ENCODE results near the gene PRKG1.

PRKG1 gene

GRCh38 chr10:51074238-51075028, at the start of gene PRKG1:
TSS of gene PRKG1 (plus strand) at chr10:51074487.
- DNase-seq = peak; percentile 80

DNA sequence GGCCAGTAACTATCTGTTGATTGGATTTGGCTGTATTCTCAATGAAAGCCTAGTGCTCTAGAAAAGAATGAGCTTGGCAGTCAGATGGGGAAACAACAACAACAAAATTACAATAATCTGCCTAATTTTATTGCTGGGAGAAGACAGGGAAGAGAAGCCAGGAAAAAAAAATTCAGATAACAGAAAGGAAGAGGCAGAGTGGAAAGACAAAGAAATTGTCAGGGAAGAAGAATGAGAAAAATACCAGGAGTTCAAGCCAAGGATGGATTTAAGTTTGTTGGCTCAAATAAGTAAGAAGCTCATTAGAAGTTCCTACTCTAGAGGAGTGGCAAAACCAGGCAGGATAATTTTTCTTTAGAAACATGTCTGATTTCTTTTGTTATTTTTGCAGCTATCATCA, 45.9 kb upstream of the PRKG1 start:
- DNase-seq = no peak

DNA sequence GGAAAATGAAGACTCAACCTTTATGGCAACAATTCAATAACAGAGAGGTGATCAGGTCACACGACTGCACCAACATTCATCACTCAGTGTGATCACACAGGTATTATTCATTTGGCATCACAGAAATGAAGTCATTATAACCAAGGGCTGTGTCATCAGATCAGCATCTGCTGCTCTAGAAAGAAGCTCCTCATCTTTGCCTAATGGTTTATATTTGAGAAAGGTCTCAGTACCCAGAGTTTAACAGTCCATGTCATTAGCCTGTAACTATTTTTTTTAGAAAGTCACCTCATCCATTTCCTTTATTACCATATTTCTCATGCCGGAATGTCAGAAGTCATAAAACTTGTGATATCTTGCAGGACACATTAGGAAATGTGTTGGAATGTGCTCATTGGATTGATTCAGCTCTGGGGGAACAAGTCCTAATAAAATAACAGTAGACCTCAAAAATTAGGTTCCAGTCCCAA, 45.1 kb upstream of the PRKG1 start:
- no peak for DNase-seq

DNA sequence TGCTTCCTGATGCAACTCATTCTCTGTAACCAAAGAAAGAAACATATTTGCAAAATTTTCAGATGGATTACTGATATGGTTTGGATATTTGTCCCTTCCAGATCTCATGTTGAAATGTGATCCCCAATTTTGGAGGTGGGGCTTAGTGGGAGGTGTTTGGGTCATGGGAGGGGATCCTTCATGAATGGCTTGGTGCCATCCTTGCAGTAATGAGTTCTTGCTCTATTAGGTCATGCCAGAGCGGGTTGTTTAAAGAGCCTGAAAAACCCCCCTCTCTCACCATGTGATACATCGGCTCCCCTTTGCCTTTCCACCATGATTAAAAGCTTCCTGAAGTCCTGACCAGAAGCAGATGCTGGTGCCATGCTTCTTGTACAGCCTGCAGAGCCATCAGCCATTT, 43.8 kb upstream of the PRKG1 start:
- DNase-seq = no peak

GRCh38 chr10:51031950-51032349, 42.3 kb upstream of the PRKG1 start:
- DNase-seq = peak; percentile 23

DNA sequence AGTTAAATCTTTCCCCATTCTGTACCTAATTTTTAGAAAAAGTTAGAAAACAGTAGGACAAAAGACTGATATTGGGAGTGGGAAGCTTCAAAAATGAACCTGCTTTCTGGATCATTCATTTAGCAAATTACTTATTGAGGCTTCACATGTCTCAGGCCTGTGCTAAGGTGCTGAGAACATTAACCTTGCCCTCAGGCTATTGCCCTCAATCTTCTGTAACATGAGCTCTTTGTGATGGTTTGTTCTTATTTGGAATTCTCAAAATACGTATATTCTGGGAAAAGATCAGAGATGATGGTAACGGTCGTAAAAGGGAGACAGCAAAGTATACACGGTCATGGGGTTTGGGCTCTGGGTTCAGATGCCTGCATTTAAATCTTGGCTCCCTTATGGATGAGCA, 39.5 kb upstream of the PRKG1 start:
- DNase-seq = no peak

DNA sequence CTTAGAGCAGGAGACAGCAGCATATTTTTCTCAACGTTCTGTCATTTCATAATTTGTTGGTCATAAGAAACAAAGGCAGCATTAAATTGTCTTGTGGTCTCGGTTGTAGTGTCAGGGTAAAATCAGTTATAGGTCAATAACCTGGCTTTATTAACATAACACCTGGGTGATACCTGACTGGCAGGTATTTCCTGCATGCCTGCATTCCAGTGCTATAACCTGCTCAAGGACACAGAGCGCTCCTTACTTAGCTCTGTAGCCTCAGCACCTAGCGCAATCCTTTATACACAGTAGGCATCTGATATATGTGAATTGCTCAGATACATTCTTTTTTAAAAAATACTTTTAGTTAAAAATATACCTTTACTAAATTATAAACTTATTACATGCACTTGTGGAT, 38.9 kb upstream of the PRKG1 start:
- DNase-seq = no peak

GRCh38 chr10:51045871-51046270, 28.4 kb upstream of the PRKG1 start:
- no peak for DNase-seq

DNA sequence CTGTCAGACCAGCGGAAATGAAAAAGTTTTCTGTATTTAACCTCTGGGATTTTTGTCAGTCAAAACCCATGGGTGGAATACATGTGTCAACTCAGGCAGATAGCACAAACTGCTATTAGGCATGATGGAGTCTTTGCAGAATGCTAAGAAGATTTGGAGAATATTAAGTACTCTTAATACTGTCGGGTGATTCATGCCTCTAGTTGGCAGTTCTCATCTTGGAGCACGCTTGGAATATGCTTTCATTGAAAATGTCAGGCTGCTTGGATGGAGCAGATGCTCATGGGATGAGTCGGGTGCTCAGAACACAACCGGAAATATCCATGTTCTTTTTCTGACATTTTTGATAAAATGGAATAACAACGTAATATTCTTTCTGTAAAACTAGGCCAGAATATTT, 27.6 kb upstream of the PRKG1 start:
- DNase-seq = no peak

DNA sequence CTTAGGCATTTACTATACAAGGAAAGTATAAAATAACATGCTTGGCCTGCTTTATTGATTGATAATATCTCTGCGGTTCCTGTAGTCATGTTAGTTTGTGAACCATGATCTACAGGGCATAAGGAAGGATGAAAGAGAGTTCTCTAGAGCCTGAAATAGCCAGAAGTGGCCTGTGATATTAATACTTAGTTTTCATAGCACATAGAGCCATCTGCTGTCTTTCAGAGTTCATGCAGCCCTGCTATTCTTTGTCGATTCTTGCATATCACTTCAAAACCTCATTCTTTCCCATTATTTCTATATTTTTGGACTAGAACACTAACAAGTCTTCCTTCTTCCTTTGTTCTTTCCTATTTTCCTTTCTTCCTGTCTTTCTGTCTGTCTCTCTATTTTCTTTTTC, 26.4 kb upstream of the PRKG1 start:
- DNase-seq = peak; percentile 11

- no peak for DNase-seq
Observed at GRCh38 chr10:51048792-51049191, 25.5 kb upstream of the PRKG1 start.

DNA sequence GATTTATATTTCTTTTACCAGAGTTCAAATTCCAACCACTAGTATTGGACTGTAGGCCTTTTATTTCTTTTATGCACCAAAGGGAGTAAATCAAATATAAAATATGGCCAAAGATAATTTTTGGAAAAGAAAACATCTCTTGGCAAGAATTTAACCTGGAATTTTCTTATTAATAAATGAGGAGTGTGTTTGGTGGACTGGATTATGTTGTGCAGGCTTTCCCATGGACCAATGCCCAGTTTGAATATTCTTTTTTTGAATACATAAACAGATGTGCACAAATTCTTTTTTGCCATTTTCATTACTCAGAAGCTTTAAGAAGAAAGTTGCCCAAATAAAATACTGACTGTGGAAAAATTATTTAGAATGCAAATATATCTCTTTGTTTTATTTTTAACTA, 22.1 kb upstream of the PRKG1 start:
- no peak for DNase-seq

DNA sequence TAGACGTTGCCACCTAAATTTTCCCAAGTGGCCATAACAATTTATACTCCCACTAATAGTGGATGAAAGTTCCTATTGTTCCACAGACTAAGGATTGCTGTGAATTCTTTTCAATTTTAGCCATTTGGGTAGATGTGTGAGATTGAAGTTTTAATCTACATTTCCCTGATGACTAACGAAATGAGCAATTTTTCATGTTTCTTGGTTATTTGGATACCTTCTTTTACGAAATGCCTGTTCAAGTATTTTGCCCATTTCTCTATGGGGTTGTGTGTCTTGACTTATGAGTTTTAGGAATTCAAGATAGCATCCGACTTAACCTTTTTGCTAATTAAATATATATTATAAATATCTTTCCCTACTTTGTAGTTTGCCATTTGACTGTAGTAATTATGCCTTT, 16.4 kb upstream of the PRKG1 start:
- no peak for DNase-seq

DNA sequence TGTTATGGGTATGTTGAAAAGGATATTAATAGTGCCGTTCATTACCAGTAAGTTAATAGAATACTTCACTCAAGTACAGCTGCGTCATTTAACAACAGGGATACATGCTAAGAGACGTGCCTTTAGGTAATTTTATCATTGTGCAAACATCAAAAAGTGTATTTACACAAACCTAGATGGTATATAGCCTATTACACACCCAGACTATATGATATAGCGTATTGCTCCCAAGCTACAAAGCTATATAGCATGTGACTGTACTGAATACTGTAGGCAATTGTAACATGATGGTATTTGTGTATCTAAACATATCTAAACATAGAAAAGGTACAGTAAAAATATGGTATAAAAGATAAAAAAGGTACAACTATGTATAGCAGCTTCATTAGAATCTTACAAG, 11.1 kb upstream of the PRKG1 start:
- no peak for DNase-seq

DNA sequence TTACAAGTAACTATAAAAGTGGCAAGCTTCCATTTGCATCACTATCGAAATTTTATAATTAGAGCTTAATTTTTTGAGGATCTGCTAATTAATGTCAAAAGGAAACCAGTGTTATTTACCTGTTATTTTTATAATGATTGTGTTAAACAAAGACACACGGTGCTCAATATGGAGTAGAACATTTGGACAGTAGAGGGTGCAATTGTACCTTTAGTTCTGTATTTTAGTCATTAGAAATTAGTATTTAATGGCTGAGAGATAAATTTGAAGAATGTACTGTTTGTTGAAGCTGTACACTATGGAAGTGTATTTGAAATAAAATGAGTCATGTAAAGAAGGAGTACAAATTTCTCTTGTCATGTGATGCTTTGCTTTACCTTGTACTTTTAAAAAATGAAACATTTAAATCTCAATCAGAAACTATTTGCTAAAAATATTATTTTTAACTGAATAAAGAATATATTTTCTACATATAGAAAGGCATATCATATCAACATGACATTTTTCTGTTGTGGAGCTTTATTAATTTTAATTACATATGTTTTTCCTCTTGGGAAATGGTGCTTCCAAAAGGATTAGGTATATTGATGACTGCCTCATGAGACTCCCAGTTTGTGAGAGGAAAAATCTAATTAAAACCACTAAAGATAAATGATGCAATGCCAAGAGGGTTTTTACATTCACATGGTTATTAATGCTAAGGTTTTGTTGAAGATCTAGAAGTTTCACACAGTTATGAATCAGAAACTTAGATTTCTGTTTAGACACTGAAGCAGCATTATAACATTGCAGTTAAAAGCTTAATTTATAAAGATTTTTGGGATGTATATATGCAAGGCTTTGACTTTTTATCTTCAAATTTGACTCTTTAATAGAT, 10.4 kb upstream of the PRKG1 start:
- peak; percentile 67 for DNase-seq

DNA sequence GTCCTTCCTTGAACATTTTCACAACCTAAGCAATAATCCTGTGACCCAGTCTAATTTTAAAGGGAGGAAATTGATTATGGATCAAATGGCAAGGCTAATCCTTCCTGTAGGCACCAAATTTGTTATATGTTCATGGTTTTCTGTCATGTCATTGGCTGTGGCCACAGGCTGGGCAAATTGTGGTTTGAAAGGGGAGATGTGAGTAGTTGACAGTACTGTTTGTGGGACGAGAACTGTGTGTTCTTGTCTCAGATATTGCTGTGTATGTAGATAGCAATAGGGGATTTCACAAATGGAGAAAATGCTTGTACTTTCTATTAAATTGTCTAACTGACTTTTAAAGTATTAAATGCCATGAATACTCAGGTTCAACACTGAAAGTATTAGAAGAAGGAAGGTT, 8.1 kb upstream of the PRKG1 start:
- DNase-seq = no peak

- no peak for DNase-seq
Observed at GRCh38 chr10:51072210-51072609, 2.1 kb upstream of the PRKG1 start.

DNA sequence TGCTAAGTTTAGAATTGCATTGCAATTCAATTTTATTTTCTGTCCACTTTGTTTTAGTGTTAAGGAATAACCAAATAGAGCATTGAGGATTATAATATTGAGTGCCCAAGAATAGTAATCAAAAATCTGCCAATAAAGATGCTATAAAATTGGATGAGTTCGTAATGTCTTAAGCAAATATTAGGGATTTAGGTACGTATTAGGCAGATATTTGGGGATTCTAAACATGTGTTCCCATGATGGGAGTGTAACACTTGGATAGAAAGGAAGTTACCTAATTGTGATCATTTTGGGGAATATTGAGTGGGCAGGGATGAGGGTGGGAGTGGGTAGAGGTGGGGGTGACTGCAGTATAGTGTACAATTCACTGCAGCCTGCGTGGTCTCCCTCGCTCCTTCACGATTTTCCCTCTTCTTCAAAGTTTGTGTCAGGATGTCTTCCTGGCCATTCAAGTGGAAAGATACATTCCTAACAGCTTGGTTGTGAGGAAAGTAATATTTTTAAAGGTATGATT, 1.3 kb upstream of the PRKG1 start:
- no peak for DNase-seq

- peak; percentile 67 for DNase-seq
Observed at GRCh38 chr10:51073453-51074237, 642 bp upstream of the PRKG1 start.

DNA sequence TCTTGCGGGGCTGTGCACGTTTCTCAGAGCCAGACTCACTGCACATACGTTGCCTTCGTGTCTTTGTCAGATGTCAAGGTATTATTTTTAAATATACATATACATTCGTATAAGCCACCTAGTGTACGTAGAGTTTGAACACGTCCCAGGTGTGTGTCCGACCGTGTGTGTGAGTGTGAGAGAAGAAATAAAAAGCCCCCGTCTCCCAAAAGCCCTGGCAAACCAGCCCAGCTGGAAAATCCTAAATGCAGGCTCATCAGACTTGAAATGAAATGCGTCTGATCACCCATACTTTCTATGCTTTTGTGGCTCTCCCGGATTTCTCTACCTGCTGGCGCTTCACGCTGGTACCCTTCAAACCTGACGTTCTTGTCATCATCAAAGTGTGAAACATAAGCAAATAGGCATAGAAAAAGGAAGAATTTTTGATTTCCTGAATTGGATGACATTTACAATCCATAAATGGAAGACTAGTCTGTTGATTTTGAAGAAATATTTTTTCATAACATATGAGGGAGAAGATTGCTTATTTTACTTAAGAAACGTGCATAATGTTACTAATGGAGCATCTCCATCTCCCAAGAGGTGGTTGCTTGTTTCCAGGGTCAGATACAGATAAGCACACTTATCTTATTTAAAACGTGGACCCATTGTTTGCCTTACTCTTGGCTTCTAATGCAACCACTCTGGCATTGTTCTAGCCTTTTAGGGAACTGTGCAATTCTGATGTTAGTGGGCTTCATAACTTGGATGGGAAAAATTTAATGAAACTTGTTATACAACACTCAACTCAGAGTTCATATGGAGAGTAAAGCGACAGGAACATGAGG, 971 bp downstream of the PRKG1 start:
- DNase-seq = no peak

GRCh38 chr10:51075873-51076229, 1.6 kb downstream of the PRKG1 start:
- no peak for DNase-seq

DNA sequence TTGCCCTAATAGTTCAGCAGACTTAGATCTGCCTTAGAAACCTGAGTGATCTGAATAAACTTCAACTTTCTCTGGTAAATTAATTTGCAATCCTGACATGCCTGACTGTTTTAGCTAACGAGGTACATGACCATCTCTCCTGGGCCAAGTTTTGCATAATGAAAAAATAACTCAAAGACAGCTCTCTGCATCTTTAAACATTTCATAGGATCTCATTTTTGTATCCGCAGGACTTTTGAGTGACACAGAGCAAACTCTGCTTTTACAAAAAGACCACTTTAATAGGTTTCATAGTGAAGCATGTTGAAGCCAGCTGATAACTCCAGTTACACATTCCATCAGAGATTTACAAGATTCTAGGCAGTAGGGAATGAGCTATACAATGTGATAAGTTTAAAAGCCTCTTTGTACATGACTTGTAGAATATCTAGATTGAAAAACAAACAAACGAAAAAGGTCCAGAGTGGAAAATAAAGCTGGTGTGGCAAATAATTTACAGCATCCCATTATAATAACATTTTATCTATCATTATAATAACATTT, 2.1 kb downstream of the PRKG1 start:
- DNase-seq = no peak
